G401 (cell line): Measurements from ENCODE around the gene ARPC5. TPM values are rescaled to one million over a fixed set of nuclear protein-coding genes. Genes with fewer than 3 reads are reported as not detected.
"Not testable (repeated sequence)": the region's sequence is repeated elsewhere in the genome, so short reads cannot be mapped to it uniquely, and the experiment has no call there.

Experiments
- DNase-seq: peaks from one replicate; pipeline ENCODE4 v3.0.0-alpha.2; 2015; ENCODE audit warnings: low spot score
- in situ Hi-C: cut with HindIII; loops from 2 replicates; pipeline ENCODE4 v1.10.0; 2016; ENCODE audit warnings: low sequenced_read_pairs, mixed read lengths
- total RNA-seq: library from RNA; depleted of rRNA; stranded (reverse); fragments of >200 nt; shearing (Covaris generic); gene quantifications from 2 replicates; pipeline ENCODE4 v1.2.3, GENCODE V29; 2014; rRNA removed

Gene ARPC5
- total RNA-seq = 81.4 and 155 TPM in 2 replicates

DNA sequence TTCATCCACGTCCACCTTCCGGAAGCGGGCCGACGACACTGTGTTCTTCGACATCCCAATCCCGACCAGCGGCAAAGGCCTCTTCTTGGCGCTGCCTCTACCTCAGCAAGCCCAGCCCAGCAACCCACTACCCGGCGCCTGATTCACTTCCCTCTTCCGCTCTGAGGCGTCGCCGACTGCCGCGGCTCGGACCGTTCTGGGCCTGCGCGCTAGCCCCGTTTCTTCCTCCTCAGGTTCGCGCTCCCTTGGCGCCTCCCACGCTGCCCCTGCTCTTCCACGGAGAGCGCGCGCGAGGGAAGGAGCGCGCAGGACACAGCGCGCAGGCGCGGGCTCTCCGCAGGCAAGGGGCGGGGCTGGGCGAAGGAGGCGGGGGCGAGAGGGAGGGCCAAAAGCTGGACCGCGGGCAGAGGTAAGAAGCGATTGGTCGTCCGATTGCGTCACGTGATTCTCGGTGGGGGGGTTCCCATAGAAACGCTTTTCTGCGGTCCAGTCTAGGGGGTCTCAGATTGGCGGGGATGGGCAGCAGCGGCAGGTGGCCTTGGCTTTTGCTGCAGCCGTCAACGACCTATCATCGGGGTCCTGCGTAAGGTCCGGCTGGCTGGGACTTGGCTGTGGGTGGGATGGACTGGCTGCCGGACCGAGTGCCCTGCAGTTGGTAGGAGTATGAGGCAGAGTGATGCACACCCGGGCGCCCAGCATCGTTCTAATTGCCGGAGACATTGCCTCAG lies at the start of gene ARPC5:
ARPC5 (minus strand) TSS at position 178 of the 728 bp plus-strand sequence; CDS start at position 54, 124 bp downstream.
- peak; percentile 99 for DNase-seq
- in situ Hi-C loops = no loop called here

DNA sequence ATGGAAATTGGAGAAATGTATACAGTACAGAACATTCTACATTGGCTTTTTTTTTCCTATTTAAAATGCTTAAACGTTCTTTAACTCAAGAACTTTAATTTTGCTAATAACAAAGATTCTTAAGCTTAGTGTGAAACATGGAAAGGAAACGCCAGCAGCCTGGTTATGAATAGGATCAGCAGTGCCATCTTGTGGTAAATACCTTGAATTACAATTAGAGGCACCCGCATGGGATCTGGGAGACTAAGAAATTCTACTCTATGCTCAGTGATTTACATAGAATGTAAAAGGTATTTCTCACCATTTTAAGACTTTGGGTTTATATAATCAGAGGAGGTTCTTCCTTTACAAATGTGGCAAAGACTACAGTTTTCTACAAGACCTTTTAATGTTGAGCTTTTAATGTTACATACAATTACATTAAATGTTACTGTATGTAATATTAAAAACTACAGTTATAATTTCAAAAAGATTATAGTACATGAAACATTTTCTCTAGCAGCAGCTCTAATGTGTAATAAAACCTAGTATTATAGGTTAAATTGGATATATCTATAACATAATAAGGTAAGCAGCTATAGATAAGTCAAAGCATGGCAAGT lies 49.6 kb upstream of the ARPC5 start:
- in situ Hi-C loops = no loop called here

DNA sequence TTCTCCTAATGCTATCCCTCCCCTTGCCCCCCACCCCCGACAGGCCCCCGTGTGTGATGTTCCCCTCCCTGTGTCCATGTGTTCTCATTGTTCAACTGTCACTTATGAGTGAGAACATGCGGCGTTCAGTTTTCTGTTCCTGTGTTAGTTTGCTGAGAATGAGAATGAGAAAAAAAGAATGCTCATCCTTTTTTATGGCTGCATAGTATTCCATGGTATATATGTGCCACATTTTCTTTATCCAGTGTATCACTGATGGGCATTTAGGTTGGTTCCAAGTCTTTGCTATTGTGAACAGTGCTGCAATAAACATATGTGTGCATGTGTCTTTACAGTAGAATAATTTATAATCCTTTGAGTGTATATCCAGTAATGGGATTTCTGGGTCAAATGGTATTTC lies 43.8 kb upstream of the ARPC5 start:
- DNase-seq, in situ Hi-C loops: not testable (repeated sequence)

More for the DNA sequence above, 49.6 kb upstream of the ARPC5 start:
- no peak for DNase-seq

DNA sequence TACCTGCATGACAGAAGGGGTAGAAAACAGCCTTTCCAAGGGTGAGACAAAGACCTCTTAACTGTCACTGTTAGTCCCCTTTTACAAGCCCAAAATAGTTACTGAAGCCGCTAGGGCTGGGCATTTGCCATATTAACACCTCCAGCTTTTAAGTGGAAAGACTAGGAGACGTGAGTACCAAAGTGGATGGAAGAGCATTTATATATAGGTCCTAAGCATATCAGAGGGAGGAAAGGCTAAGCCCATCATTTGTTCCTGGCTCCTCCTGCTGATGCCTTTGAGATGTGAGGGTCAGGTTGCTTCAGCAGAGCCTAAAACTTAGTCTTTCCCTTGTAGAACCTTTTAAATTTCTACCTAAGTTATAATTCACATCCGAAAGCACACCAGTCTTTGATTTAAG lies 43.2 kb upstream of the ARPC5 start:
- in situ Hi-C loops = no loop called here
- no peak for DNase-seq

DNA sequence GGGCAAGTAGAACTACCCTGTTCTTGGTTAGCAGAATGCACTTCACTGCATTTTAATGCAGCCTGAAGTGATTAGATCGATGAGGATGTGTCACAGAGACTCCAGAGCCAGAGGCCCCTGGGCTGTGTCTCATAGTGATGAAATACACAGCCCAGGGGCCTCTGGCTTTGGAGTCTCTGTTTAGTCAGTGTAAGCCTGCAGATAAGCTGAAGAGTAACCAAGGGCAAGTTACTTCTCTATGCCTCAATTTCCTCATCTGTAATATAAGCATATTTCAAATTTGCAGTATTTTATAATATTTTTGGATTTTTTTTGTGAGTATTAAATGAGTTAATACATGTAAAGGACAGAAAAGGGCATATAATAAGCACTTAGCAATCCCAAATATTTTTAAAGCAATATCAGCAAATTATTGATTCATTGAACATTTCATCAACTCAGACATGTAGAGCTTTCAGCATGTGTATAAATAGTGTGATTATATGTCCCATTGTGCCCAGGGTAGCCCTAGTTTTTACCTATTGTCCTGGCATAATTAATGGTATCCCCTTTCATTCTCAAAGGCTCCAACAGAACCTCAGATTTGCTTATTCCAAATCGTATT lies 41.1 kb upstream of the ARPC5 start:
- DNase-seq = no peak
- in situ Hi-C loops = no loop called here

DNA sequence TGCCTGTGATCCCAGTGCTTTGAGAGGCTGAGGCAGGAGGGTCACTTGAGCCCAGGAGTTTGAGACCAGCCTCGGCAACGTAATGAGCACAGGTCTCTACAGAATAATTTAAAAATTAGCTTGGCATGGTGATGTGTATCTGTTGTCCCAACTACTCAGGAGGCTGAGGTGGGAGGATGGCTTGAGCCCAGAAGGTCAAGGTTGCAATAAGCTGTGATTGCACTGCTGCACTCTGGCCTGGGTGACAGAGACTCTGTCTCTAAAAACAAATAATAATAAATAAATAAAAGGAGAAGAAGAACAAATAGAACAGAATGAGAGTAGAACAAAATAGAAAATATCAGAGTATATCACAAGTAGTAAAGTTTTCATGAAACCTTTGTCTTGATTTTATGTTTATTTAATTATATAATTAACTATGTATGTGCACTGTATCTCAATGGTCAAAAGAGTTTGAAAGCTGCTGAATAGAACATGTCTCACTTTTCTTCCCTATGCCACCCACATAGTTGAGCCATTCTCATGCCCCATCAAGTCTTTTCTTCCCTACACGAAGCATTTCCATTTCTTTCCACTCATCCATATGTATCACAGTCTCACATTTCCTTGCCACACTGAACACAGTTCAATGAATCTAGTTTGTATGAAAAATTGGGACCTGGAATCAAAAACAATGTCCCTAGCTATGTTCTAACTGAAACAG lies 40.5 kb upstream of the ARPC5 start:
- in situ Hi-C loops = no loop called here
- DNase-seq = no peak

DNA sequence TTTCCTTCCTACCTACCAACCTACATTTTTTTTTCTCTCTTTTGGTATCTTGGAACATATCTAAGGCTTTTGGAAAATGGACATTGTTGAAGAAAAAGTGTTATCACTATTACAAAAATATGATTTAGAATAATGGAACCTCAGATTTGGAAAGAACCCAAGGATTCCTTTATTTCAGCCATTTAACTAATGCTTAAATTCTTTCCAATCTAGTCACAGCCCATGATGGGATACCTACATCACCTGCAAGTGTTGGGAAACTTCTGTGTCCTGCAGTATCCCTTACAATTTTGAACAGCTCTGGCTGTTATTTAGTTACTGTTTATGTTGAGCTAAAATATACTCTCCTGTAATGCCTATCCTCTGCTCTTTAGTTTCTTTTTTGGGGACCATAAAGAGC lies 39.8 kb upstream of the ARPC5 start:
- no peak for DNase-seq
- in situ Hi-C loops = no loop called here

DNA sequence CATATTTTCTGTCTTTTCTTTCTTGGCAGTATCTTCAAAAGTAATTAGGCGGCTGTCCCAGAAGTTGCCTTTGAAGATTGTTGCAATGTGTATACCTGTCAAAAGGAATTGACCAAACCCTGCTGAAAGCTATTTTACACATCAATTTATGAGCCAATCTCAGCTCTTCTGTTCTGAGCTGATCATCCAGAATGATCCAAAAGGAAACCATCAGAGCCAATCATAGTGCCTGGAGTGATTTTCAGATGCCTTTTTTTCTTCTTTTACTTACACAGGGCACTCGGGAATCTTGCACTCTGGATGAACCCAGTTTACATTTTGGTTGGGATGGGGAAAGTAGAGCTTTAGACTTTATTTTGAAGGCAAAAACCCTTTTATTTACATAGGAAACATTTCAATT lies 39.3 kb upstream of the ARPC5 start:
- DNase-seq = no peak
- in situ Hi-C loops = no loop called here

DNA sequence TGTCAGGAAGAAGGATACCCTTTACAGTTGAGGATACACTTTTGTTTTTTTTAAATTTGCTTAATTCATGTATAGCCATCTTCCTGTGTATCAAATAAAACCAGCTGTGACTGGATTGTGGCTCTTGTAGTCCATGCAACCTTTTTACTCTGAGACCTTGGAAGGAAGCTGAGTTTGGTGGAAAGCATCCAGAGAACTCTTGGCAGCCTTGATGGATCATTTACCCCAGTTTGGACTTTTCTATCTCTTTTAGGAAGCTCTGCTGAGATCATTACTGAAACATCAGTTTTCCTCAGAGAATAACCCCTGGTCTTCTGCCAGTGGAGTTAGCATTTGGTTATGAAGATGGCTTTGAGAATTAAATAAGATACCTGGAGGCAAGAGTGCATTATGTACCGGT lies 38.8 kb upstream of the ARPC5 start:
- in situ Hi-C loops = no loop called here
- no peak for DNase-seq

DNA sequence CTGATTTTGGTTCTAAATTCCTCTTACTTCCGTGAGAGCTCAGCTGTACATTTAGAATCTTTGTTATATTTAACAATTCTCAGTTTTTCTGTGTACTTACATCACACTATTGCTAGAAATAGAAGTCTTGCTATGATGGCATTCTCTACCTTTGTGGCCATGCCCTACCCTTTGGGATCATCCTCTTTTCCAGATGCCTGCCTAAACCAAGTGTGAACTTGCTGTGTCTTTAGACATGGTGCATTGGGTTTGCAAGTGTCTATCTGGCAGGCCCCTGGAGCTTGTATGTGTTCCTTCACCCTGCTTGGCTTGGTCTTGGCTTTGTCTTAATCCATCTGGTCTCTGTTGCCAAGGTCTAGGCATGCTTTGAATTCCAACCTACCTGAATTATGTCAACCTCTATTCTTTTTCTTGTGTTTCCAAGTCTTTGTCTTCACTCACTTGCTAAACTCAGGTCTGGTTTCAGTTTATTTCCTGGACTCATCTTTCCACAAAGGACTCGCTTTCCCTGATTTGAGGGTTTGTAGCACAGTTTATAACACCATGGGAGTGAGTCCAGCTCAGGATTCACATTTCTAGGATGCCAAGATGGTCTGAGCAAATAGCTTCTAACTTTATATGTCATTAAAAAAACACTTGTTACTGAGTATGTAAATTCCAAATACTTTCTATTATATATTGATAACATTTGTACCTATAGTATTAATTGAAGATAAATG lies 38.2 kb upstream of the ARPC5 start:
- no peak for DNase-seq

DNA sequence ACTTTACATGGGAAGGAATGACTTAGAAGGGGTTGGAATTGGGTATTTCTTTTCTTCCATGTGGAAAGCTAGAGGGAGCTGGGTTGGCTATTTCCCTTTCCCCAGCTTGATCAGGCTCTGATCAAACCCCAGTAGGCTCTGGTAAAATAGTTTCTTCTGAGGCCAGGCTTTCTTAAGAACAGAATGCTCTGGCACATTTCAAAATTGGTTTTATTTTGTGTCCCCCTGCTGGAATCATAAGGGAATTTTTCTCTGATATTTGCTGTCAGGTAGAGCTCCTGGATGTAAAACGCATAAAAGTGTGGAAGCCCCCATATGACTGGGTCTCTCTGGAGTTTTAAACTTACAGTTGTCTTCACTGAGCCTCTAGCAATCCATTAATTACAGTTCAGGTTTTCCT lies 34.6 kb upstream of the ARPC5 start:
- in situ Hi-C loops = no loop called here
- no peak for DNase-seq

More for the DNA sequence above, 38.2 kb upstream of the ARPC5 start:
- in situ Hi-C loops = no loop called here

DNA sequence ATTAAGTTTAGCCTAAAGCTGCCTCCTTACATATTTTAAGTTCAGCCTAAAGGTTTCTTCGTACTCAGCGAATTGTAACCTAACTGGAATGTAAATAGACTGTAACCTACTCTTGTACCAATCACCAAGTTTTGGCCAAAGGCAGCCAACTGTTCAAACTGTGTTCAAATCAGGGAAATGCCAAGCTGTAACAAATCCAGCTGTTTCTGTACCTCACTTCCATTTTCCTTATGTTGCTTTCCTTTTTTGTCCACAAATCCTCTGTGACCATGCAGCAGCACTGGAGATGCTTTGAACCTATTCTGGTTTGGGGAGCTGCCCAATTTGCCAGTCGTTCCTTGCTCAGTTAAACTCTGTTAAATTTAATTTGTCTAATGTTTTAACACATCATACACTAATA lies 20.8 kb upstream of the ARPC5 start:
- no peak for DNase-seq
- in situ Hi-C loops = no loop called here

DNA sequence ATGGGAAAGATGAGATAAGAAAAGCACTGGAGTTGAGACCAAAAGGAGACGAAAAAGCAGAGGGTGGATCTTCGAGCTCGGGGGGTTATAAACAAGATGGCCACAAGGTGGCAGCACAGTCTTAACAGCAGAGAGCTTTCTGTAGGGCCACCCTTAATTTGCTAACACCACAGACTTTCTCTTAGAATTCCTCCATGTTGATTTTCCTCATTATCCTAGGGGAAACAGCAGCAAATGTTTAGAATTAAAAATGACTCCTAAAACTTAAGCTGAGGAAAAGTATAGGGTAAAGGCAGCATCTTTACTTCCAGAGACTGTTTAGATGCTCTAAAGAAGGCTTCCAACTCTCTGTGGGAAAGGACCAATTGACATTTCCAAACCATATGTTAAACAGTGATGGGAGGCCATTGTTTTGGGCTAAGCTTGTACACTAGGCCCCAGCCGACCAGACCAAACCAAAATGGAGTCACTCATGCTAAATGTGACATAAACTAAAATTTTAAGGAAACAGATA lies 20.0 kb upstream of the ARPC5 start:
- in situ Hi-C loops = no loop called here
- peak; percentile 88 for DNase-seq

DNA sequence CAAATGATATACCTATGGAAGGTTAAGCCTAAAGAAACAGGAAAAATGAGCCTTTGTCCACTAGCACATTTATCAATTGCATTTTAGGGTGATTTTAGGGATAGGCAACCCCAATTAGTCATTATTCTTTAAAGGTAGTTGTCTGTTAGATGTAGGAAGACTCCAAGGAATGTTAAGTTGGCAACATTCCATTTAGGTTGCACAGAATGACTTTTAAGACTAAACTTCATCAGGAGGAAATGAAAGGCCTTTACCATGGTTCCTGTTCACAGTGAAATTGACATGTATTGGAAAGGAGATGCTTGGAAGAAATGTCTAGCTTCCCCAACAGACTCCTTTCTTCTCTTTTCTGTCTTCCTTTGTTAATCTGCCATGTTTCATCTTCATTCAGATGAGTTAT lies 19.1 kb upstream of the ARPC5 start:
- in situ Hi-C loops = no loop called here

DNA sequence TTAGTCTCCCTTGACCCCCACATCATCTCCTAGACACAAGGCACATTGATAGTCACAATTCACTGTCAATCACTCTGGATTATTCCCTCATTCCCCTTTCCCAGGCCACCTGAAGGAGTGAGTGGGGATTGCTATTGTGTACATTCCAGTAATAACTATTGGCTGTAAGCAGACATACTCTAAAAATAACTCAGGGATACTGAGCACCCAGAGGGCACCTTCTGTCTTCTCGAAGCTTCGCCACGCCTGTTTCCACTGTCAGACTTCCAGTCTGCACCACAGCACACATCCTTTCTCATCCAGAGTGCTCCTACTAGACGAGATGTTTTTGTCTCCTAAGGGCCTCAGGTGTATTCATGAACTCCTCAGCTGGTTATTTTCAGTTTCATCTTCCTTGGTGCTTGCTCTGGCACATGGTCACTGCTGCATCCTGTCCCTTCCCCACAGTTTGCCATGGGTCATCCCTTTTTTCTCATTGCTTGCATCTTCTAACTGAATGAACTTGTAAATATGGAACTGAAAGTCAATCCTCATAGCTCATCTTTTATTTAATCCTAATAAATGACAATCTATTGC lies 18.4 kb upstream of the ARPC5 start:
- peak; percentile 50 for DNase-seq
- in situ Hi-C loops = no loop called here

More for the DNA sequence above, 19.1 kb upstream of the ARPC5 start:
- DNase-seq = no peak

DNA sequence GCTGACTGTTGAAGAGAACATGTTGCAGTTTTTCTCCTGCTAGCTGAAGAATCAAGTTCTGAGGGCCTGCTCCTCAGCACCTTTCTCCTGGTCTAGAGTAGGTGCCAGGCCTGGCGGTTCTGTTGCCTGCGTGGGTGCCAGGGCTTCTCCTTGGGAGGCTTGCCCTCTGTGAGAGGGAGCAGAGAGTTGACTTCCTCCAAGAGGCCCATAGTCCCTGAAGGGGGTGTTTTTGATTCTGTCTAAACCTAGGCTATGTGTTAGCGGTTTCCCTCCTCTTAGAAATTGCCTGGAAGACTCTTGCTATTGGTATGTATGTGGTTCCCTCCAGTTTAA lies 17.8 kb upstream of the ARPC5 start:
- in situ Hi-C loops = no loop called here
- no peak for DNase-seq

DNA sequence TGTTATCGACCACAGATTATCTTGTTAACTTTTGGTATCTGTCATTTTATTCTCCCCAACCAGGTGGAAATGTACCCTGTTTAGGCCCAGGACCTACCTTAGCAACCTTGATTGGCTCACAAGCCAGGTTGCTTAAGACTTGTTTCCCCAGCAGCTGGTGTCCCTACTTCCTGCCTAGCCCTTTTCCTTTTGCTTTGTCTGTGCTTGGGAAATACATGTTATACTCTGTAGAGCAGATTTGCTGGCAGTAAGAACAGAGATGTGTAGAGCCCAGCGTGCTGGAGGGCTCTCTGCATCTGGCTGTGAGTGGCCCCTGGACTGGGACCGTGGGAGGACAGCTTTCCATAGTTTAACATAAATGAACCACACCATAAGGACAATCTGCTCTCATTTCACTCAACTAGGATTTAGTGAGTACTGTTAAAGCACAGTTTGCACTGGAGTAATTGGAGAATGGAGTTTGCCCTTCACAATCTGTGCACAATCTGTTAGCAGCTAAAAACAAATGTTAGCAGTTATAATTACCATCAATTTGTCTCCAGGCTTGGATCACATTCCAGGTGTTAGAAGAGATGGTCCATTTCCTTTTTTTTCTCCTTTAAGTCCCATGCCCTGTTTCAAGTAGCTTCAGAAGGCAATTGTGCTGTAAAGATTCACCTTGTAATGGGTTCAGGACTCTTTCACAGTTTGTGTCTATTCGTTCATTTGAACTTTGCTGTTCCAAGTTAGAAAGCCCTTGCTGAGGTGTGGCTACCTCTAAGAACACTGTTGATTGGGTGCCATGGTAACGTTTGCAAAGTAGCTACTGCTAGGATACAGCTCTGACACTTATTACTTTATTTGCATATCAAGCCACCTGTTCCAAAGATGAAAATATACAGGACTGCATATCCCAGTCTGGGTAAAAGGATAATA lies 17.2 kb upstream of the ARPC5 start, which contains the start of gene APOBEC4:
APOBEC4 (minus strand) TSS at position 770 of the 915 bp plus-strand sequence. CDS start 4,535 bp downstream, outside the sequence.
- in situ Hi-C loops = no loop called here

DNA sequence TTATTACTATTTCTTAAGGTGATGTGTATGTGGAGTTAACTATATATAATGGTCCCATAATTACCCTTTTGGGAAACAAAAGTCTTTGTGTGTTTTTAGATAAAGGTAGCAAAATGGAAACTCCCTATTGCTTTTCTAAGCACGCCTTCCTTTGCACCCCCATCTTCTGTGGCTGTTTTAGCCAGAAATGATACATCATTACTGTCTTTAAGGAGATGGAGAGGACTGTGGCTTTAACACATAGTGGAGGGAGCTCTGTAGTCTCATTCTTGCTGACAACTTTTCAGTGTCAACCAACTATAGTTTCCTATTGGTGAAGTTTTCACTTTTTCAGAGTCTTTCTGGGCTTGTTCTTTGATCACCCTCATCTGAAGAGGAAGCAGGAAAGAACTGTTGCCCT lies 16.5 kb upstream of the ARPC5 start:
- DNase-seq = no peak
- in situ Hi-C loops = no loop called here

More for the DNA sequence above, 17.2 kb upstream of the ARPC5 start, which contains the start of gene APOBEC4:
- DNase-seq = peak; percentile 65
